Esophagus mucosa (tissue), 1 donor: ENCODE results near the gene ENTPD7. TPM values are rescaled to one million over a fixed set of nuclear protein-coding genes. Genes with fewer than 3 reads are reported as not detected.
A peak's percentile ranks its signal among the peaks of the same experiment; 100 is the strongest.

Source experiments
- ATAC-seq: fragments of 200-7000 bp; cut with Tn5 transposase; one replicate; pipeline ENCODE4 v1.9.1; 2020
- total RNA-seq: library from RNA; stranded (reverse); gene quantifications from one replicate; pipeline ENCODE4 v1.2.4, GENCODE V29; 2023
- donor health status: DM: yes; HTN: yes; CAD: no.

The ENTPD7 gene
- total RNA-seq, 1 donor from 2014 or later = 16.0 TPM

- no peak for ATAC-seq
Observed at GRCh38 chr10:99647601-99648151, 11.6 kb upstream of the ENTPD7 start.

- ATAC-seq = no peak
Observed at GRCh38 chr10:99648717-99649116, 10.6 kb upstream of the ENTPD7 start.

GRCh38 chr10:99652800-99653390, 6.4 kb upstream of the ENTPD7 start:
- peak; percentile 12 for ATAC-seq

- peak; percentile 49 for ATAC-seq
Observed at GRCh38 chr10:99654390-99655175, 4.7 kb upstream of the ENTPD7 start.

- ATAC-seq = peak; percentile 39
Observed at GRCh38 chr10:99656199-99657064, 2.9 kb upstream of the ENTPD7 start.

GRCh38 chr10:99658622-99659030, 683 bp upstream of the ENTPD7 start:
- ATAC-seq = no peak

GRCh38 chr10:99659868-99660366, 608 bp downstream of the ENTPD7 start:
- no peak for ATAC-seq

GRCh38 chr10:99660662-99661376, 1.5 kb downstream of the ENTPD7 start:
- ATAC-seq = no peak

GRCh38 chr10:99661377-99661763, 2.1 kb downstream of the ENTPD7 start:
- peak; percentile 18 for ATAC-seq

- ATAC-seq = no peak
Observed at GRCh38 chr10:99665304-99665703, 6.0 kb downstream of the ENTPD7 start.

GRCh38 chr10:99667108-99667751, 7.9 kb downstream of the ENTPD7 start:
- ATAC-seq = peak; percentile 43

GRCh38 chr10:99671386-99671785, 12.1 kb downstream of the ENTPD7 start:
- no peak for ATAC-seq

- ATAC-seq = peak; percentile 94
Observed at GRCh38 chr10:99672884-99673283, 13.6 kb downstream of the ENTPD7 start.

GRCh38 chr10:99673492-99673891, 14.2 kb downstream of the ENTPD7 start:
- no peak for ATAC-seq

- ATAC-seq = no peak
Observed at GRCh38 chr10:99674762-99675161, 15.5 kb downstream of the ENTPD7 start.

- ATAC-seq = no peak
Observed at GRCh38 chr10:99676426-99676825, 17.1 kb downstream of the ENTPD7 start.

- no peak for ATAC-seq
Observed at GRCh38 chr10:99676895-99677294, 17.6 kb downstream of the ENTPD7 start.

GRCh38 chr10:99678921-99679320, 19.6 kb downstream of the ENTPD7 start:
- no peak for ATAC-seq

GRCh38 chr10:99681553-99681952, 22.2 kb downstream of the ENTPD7 start:
- ATAC-seq = peak; percentile 65

- ATAC-seq = no peak
Observed at GRCh38 chr10:99682032-99682431, 22.7 kb downstream of the ENTPD7 start.

GRCh38 chr10:99682752-99683151, 23.4 kb downstream of the ENTPD7 start:
- ATAC-seq = peak; percentile 28

- peak; percentile 91 for ATAC-seq
Observed at GRCh38 chr10:99685597-99685967, 26.3 kb downstream of the ENTPD7 start.
